SU-DHL-6 (cell line): ENCODE results near the gene C2orf72.

Source experiments
- CTCF ChIP-seq: fragments of 200-600 bp; sonication (generic); IDR thresholded peaks from one replicate; pipeline ENCODE4 v1.5.1; 2017; ENCODE audit warnings: antibody characterized with exemption, mild to moderate bottlenecking, low read length, moderate library complexity; ENCODE audit not compliant: insufficient read depth, poor library complexity, severe bottlenecking
- EZH2phosphoT487 ChIP-seq: fragments of 200-600 bp; sonication (generic), shearing (Covaris generic); conservative IDR thresholded peaks from 2 replicates; pipeline ENCODE4 v1.6.1; 2018; ENCODE audit warnings: mild to moderate bottlenecking, antibody characterized with exemption, low read length, moderate library complexity, mixed read lengths

GRCh38 chr2:231065966-231066365, 28.6 kb downstream of the C2orf72 start:
- TF ChIP-seq EZH2phosphoT487 (no peak), CTCF (no peak)
